HG02885 (cell line): Measurements from ENCODE around the gene EBNA1BP2.
"Not testable (repeated sequence)": the region's sequence is repeated elsewhere in the genome, so short reads cannot be mapped to it uniquely, and the experiment has no call there.

Experiments used
- ATAC-seq: cut with Tn5 transposase; IDR thresholded peaks from one replicate; pipeline ENCODE4 v1.9.1; 2021; ENCODE audit warnings: mild to moderate bottlenecking; ENCODE audit not compliant: unreplicated experiment, poor library complexity

Gene EBNA1BP2

GRCh38 chr1:43171876-43172526 lies at the start of gene EBNA1BP2, which contains the start of gene CFAP57:
Gene EBNA1BP2 (minus strand): TSS chr1:43172290. CDS start chr1:43172118, 172 bp downstream.
Gene CFAP57 (plus strand): TSS chr1:43172330. CDS start chr1:43172754, 424 bp downstream.
- peak; percentile 94 for ATAC-seq

- ATAC-seq, result no peak
Observed at GRCh38 chr1:43221797-43222196, 49.7 kb upstream of the EBNA1BP2 start.

DNA sequence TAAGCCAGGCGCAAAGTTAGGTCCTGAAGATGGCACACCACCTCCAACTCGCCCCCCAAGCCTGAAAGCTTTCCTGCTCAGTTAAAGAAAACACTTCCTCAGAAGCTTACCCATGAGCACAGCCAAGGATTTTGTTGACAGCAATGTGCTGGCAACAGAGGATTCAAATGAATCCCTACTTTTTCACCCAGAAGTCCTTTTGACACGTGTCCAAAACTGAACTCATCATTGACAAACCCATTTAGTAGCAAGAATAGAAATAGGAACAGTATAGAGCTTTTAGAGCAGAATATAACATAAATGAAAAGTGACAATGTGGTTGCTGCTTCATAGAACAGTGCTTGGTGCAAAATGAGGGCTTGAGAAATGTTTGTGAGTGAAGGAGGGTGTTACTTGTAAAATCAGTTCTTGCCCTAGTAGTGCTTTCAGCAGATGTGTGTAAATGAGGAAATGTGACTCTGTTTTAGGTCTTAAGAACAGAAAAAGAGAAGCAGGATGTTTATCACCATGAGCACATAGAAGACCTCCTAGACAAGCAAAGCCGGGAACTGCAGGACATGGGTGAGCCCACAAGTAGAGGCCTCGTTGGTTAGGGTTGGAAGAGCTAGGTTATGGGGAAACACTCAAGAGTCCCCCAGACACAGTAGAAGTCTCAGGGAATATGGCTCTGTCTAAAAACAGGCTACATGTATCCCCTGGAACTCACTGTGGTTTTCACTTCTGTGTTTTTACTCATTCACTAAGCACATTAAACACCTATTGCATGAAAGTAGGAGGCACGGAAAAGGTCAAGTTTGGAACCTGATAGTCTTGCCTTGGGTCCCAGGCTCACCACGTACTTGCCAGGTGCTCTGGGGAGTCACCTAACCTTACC lies 49.1 kb upstream of the EBNA1BP2 start:
- ATAC-seq, result peak; percentile 71

DNA sequence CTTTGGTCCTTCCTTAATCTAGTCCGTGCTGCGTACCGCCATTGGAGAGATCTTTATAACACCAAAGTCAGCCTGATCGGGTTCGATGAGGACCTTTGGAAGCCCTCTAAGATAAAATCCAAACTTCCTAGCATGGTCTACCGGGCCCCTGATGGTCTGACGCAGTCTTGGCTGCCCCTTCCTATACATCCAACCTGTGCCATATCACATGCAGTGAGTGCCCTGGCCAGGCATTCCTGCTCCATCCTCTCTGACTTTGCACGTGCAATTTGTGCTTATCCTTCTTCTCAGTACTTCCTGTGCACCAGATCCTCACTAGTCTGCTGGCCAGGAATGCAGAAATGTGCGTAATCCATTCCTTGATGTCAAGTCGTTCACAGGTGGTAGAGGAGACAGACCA lies 45.7 kb upstream of the EBNA1BP2 start:
- no peak for ATAC-seq

GRCh38 chr1:43214501-43215444 lies 42.7 kb upstream of the EBNA1BP2 start:
- ATAC-seq, result no peak

DNA sequence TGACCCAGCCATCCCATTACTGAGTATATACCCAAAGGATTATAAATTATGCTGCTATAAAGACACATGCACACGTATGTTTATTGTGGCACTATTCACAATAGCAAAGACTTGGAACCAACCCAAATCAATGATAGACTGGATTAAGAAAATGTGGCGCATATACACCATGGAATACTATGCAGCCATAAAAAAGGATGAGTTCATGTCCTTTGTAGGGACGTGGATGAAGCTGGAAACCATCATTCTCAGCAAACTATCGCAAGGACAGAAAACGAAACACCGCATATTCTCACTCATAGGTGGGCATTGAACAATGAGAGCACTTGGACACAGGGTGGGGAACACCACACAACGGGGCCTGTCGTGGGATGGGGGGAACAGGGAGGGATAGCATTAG lies 36.2 kb upstream of the EBNA1BP2 start:
- not testable (repeated sequence) for ATAC-seq

- no peak for ATAC-seq
Observed at GRCh38 chr1:43207229-43207853, 35.3 kb upstream of the EBNA1BP2 start.

DNA sequence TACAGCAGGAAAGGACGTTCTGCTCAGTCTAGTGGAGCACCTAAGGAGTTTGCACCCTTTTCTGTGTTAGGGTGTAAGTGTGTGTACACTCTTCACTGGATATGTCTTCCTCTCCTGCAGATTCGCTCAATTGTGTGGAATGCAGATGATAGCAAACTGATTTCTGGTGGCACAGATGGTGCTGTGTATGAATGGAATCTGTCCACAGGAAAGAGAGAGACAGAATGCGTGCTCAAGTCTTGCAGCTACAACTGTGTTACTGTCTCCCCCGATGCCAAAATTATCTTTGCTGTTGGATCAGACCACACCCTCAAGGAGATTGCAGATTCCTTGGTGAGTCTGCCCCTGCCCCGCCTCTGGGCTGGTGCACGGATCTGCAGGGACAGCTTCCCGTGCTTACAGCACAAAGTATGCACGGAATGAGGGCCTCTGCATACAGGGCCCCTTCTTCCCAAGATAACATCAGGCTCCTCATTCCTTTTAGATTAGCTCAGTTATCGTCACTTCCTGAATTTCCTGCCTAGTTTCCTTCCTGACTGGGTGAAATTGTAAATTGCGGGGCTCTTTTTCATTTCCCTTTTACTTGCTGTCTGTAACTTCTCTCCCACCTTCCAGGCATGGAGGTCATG lies 34.6 kb upstream of the EBNA1BP2 start:
- no peak for ATAC-seq

DNA sequence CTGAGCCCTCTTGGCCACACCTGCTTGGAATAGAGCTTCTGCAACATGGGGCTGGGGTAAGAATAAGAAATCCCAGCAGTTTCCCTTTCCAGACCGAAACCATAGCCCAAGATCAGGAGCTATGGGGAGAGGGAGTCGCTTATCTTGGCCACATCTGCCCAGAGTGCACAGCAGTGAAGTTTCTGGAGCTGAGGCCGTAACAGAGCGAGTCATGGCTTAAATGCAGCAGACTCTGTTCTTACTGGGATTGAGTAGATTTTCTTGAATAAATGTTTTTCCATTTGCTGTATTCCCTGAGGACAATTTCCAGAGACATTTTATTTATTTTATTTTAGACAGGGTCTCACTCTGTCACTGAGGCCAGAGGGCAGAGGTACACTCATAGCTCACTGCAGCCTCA lies 33.6 kb upstream of the EBNA1BP2 start:
- ATAC-seq, result no peak

DNA sequence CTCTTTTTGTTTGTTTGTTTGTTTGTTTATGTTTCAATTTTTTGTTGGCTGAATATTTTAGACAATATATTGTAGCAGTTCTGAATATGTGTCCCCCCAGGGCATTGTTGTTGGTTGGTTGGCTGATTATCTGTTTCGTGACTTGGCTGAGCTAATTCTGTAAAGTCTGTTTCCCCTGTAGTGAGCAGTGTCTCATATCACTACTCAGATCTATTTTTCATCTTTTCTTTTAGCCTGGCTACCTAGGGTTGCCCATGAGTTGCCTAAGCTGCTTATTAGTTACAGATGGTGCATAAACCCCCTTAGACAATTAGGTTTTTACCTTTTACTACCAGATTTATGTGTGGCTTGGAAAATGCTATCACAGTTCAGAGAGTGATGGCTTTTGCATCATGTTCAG lies 32.3 kb upstream of the EBNA1BP2 start:
- ATAC-seq, result no peak

GRCh38 chr1:43203859-43204258 lies 31.8 kb upstream of the EBNA1BP2 start:
- no peak for ATAC-seq

GRCh38 chr1:43199093-43199726 lies 27.1 kb upstream of the EBNA1BP2 start:
- ATAC-seq, result peak; percentile 46

DNA sequence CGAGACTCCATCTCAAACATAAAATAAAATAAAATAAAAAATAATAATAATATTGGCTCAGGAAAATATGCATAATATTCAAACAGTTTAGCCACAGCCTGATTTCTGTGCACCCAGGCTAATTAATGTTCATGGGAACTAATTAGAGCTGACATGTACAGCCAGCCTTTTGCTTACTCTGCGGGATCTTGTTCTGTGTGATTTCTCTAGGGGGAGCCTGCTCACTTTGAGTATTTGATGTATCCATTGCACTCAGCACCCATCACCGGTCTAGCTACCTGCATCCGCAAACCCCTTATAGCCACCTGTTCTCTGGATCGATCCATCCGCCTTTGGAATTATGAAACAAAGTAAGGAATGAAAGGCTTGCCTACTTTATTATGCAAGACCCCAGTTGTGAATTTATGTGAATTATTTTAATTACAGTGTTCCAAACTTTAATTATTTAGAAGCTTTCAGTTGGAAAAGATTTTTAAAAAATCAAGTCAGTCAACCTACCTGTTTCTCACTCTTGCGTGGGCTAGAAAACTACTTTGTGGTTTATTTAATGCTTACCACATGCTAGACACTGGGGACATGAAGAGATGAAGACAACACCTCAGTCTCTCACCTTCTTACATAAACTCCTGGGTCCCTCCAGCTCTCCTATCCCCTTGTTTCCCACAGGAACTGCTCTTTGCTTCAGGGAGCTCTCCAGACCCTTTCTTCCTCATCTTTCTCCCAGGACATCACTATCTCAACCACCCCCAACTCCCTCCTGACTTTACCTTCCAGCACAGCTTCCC lies 25.4 kb upstream of the EBNA1BP2 start:
- ATAC-seq, result no peak

GRCh38 chr1:43194509-43194908 lies 22.4 kb upstream of the EBNA1BP2 start:
- no peak for ATAC-seq

- ATAC-seq, result no peak
Observed at GRCh38 chr1:43188106-43188505, 16.0 kb upstream of the EBNA1BP2 start.

- no peak for ATAC-seq
Observed at GRCh38 chr1:43184995-43185394, 12.9 kb upstream of the EBNA1BP2 start.

- no peak for ATAC-seq
Observed at GRCh38 chr1:43184388-43184787, 12.3 kb upstream of the EBNA1BP2 start.

DNA sequence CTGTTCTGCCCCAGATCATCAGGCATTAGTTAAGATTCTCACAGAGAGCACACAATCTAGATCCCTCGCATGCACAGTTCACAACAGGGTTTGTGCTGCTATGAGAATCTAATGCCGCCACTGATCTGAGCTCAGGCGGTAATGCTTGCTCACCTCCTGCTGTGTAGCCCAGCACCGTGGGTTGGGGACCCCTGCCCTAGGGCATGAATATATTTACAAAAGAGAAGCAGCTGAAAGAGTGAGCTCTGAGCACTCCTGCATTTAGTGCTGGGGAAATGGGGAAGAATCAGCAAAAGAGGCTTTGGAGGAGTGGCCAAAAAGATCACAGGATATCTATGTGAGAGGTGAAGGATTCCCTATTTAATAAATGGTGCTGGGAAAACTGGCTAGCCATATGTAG lies 5.6 kb upstream of the EBNA1BP2 start:
- ATAC-seq, result no peak
